Stimulated activated CD4-positive, alpha-beta T cell treated with anti-CD3 and anti-CD28 coated beads, Interleukin-2, amount 100 ng/mL, for 4 hours (primary cell): ENCODE measurements around the gene KHDRBS1.
A peak's percentile ranks its signal among the peaks of the same experiment; 100 is the strongest.
"Not testable (repeated sequence)": the region's sequence is repeated elsewhere in the genome, so short reads cannot be mapped to it uniquely, and the experiment has no call there.

Experiments used
- DNase-seq: peaks from one replicate; pipeline ENCODE4 v3.0.0-alpha.2; 2020; ENCODE audit warnings: low read depth

KHDRBS1 gene

DNA sequence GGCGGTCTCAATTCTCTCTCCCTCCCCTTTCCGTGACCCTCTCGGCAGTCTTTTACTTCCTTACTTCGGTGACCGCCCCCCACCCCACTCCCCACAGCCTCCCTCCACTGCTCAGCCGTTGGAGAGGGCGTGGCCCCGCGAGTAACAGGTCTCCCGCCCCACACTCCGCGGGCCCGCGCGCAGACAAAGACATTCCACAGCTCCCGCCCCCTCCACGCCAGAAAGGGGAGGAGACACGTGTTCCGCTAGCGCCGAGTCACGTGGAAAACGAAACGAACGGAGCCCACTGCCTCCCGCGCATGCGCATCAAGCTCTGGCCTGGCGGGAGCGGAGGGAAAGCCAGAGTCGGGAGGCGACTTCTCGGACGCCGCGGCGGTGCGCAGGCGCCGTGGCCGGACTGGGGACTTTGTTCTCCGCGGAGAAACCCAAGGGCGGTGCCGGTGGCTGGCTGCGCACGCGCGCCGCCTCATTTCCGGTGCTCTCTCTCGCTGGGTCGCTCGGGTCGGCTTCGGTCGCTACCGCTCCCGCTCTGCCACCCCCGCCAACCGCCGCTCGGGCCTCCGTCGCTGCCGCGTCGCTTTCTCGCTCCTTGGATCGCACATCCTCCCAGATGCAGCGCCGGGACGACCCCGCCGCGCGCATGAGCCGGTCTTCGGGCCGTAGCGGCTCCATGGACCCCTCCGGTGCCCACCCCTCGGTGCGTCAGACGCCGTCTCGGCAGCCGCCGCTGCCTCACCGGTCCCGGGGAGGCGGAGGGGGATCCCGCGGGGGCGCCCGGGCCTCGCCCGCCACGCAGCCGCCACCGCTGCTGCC lies at the start of gene KHDRBS1:
KHDRBS1 (plus strand) TSS at position 483 of the 813 bp plus-strand sequence; CDS start at position 611, 128 bp downstream.
- peak; percentile 97 for DNase-seq

DNA sequence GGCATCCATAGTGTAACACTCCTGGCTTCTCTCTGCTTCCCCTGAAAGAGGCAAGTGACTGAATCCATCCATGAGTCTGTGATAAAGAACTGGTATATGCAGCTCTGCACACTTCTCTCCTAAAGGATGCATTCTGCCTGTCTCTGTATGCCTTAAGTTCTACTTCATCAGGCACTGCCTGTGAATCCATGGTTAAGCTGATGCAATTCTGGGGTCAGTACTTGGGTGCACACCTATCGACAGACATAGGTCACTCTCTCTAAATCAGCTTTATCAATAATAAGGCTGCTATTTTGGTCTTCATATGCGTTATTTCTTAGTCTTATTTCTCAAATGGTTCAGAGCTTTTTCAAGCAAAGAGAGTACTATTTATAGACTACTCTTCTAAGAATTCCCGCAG lies 42.8 kb upstream of the KHDRBS1 start:
- no peak for DNase-seq

- DNase-seq = no peak
Measured at GRCh38 chr1:31976401-31976800, 37.3 kb upstream of the KHDRBS1 start.

- no peak for DNase-seq
Measured at GRCh38 chr1:31977385-31978131, 36.1 kb upstream of the KHDRBS1 start.

GRCh38 chr1:31978843-31979400 lies 34.7 kb upstream of the KHDRBS1 start:
- DNase-seq = no peak

DNA sequence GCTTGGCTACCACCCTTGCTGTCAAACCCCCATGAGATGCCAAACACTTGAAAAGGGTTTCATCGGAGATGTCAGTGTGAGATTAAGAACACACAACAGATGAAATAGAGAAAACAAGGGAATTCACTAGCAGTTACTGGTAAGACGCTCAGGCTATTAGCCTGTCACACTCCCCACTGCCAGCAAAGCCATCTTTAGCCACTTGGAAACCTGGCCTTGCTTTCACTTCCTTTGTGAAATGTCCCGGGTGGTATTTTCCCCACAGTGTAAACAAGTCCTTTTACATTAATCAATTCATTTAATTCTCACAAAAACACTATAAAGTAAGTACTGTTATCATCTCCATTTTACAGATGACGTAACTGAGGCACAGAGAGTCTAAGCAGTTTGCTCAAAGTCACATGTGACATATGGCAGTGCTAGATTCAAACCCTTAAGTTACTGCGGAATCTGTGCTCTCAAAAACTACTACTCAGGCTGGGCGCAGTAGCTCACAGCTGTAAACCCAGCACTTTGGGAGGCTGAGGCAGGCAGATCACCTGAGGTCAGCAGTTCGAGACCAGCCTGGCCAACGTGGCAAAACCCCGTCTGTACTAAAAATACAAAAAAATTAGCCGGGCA lies 32.7 kb upstream of the KHDRBS1 start:
- DNase-seq = no peak

GRCh38 chr1:31981456-31981839 lies 32.2 kb upstream of the KHDRBS1 start:
- DNase-seq = no peak

- DNase-seq = no peak
Measured at GRCh38 chr1:31981972-31982371, 31.7 kb upstream of the KHDRBS1 start.

DNA sequence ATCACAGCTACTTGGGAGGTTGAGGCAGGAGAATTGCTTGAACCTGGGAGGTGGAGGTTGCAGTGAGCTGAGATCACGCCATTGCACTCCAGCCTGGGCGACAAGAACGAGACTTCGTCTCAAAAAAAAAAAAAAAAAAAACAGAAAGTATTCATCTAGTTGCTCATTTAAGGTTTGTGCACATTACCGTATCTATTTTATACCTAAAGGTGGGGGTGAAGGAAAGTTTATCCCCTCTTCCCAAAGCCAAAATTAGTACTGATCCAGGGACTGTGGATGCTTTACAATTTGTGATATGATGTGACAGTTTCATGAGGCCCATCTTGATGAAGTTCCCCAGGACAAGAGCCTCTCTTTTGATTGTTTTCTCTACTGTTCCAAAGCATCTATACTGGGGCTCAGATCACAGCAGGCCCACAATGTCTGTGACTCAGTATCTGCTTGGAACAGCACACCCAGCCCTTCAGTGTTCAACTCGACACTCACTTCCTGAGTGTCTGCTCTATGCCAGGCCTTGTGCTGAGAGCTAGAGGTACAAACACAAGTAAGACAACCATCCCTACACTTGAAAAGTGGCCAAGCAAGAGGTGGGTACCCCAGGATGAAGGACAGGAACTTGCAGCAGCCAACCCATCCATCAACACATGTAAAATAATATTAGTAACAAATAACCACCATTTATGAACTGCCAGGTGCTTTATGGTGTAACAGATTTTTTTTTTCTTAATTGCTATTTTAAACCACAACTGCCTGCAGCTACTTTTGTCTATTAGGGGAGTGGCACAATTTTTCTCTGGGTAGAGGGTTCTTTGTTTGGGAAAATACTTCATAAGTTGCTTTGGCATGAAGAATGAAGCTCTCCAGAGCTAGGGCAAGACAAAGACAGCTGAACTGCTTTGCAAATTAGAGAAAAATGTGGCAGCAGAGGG lies 29.0 kb upstream of the KHDRBS1 start:
- DNase-seq = peak; percentile 48

DNA sequence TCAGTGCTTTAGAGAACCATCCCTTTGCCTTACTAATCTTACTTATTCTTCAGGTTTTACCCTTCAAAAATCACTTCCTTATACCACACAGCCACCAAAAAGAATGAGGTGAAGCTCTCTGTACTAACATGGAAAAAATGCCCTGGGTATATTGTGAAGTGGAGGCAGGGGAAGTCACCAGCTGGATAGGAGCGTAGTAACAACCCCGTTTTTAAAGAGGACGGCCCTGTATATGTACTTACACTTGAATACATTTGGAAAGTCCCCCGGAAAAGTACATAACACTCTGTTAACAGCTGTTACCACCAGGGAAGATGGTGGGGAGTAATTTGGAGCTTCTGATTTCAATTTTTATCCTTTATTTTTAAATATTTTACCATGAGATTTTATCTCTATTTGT lies 28.2 kb upstream of the KHDRBS1 start:
- no peak for DNase-seq

DNA sequence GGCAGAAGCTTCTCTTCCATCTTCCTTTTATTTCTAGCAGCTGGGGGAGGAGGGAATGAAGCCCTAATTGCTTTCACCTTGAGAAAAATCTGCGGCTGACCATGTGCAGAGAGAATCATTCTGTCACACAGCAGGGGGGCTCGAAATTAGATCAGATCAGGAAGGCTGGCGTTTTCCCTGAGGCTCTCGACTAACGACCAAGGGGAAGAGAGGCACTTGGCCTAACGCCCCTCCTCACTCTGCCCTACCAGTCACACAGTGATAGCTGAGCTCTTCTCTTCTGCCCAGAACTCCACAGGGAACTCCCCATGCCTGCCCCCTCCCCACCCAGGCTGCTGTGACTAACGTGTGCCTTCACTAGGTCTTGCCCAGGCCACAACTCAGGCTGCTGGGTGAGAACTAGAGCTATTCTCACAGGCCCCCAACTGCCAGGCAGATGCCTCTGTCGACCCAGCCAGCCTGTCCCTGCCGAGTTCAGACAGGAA lies 26.5 kb upstream of the KHDRBS1 start:
- no peak for DNase-seq

DNA sequence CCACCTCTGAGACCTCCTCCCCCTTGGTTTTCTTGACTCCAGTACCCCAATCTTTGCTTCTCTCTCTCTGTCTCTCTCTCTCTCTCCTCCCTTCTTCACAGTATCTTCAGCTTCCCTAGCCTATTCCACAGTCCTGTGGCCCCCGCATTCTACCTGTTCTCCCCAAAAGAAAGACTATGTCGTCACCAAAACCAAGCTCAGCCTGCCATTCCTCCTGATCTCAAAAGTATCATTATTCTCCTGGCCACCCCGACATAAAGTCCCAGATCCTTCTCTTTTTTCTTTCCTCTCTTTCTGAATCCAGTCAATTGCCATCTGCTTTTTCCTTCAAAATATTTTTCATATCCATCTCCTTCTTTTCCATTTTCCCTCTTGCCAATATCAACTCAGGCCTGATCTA lies 23.7 kb upstream of the KHDRBS1 start:
- no peak for DNase-seq

DNA sequence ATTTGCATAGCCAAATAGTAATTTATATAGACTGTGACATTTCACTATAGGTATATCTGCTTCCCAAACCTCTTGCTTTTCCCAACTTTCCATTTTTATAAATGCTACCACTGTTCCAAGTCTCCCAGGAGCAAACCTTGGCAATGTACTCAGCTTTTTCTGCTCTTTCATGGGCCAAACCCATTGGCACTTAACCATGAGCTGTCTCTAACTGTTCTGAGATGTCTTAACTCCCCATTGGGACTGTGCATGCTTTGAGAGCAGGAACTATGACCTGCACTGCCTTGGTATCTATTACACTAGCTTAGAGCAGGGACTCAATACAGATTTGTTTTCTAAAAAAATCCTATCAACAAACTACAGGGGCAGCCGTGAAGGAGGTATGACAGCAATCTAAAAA lies 22.5 kb upstream of the KHDRBS1 start:
- DNase-seq = no peak

DNA sequence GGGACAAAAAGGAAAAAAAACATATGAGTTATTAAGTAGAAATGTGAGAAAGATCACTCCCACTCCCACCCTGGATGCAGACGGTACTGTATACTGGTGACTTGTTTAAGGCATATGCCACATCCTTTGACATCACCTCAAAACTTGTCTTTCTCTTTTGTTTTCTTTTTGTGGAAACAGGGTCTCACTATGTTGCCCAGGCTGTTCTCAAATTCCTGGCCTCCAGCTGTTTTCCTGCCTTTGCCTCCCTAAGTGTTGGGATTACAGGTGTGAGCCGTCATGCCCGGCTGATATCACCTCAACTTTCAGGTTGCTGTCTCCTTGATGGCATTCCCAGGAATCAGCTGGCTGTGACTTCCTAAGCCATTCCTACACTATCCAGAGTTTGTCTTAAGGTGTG lies 18.4 kb upstream of the KHDRBS1 start:
- no peak for DNase-seq

DNA sequence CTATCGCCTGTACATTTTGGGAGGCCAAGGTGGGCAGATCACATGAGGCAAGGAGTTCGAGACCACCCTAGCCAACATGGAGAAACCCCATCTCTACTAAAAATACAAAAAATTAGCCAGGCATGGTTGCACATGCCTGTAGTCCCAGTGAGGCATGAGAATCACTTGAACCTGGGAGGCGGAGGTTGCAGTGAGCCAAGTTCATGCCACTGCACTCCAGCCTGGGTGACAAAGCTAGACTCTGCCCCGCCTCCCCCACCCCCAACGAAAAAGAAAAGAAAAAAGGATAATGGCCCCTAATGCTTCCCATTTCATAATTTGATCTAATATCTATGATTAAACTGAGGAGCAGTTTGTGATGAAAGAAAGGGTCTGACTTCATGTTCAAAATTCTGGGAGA lies 17.5 kb upstream of the KHDRBS1 start:
- DNase-seq = not testable (repeated sequence)

- DNase-seq = no peak
Measured at GRCh38 chr1:32001863-32002262, 11.8 kb upstream of the KHDRBS1 start.

DNA sequence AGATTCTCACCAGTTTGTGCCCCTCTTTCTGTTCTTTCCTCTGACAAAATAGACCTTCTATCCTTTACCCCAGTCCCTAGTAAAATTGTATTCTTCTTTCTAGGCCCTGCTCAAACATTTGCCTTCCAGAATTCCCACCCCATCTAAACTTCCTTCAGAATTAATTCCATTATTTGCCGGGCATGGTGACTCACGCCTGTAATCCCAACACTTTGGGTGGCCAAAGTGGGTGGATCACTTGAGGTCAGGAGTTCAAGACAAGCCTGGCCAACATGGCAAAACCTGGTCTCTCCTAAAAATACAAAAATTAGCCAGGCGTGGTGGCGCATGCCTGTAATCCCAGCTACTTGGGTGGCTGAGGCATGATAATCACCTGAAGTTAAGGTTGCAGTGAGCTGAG lies 11.4 kb upstream of the KHDRBS1 start:
- DNase-seq = not testable (repeated sequence)

DNA sequence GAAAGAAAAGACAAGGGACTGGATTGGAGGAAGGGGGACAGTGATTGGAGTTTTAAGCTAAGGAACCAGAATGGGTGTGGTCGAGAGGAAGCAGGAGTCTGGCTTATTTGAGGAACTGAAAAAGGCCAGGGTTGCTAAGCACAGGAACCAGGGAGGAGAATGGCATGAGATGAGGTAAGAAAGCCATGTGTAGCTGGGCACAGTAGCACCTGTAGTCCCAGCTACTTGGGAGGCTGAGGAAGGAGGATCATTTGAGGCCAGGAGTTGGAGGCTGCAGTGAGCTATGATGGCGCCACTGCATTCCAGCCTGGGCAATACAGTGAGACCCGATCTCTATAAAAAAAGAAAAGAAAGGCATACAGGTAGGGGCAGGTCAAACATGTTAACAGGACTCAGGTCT lies 8.1 kb upstream of the KHDRBS1 start:
- DNase-seq = no peak

DNA sequence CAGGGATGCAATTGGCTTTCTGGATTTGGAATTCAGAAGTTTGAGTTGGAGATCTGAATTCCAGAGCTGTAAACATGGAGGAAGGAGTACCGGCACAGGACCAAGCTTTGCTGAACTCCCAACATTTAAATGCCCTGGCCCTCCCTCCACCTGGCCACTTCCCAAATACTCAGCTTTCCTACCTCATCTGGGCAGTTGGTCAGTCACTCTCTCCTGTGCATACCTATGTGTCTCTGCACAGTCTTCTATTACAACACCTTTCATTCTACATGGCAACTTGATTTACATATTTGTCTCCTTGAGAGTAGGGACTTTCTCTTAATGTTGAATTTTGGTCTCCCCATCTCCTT lies 6.1 kb upstream of the KHDRBS1 start:
- no peak for DNase-seq

DNA sequence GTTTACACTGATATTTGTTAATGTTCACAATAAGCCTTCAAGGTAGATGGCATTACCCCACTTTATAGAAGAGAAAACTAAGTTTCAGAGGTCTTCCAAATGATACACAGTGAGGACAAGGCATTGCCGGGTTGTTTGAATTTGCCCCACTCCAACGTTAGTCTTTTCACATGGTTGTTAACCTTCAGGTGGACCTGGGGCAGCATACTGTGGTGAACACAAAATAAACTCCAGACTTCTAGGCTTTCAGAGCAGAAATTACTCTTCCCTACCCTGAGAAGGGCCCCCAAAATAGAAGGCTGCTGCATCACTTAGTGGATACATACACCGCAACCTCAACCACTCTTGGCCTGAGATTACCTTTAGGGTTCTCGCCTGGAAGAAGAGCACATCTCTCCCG lies 3.4 kb upstream of the KHDRBS1 start:
- DNase-seq = no peak

GRCh38 chr1:32012709-32013385 lies 821 bp upstream of the KHDRBS1 start:
- DNase-seq = no peak
